HG03442 (cell line): ENCODE measurements around the gene RIC8B.

Source experiments
- ATAC-seq: cut with Tn5 transposase; IDR thresholded peaks from one replicate; pipeline ENCODE4 v1.9.1; 2021; ENCODE audit warnings: mild to moderate bottlenecking, moderate library complexity; ENCODE audit not compliant: unreplicated experiment

Gene RIC8B

GRCh38 chr12:106867651-106868050 lies 93.2 kb downstream of the RIC8B start:
- ATAC-seq, result no peak

DNA sequence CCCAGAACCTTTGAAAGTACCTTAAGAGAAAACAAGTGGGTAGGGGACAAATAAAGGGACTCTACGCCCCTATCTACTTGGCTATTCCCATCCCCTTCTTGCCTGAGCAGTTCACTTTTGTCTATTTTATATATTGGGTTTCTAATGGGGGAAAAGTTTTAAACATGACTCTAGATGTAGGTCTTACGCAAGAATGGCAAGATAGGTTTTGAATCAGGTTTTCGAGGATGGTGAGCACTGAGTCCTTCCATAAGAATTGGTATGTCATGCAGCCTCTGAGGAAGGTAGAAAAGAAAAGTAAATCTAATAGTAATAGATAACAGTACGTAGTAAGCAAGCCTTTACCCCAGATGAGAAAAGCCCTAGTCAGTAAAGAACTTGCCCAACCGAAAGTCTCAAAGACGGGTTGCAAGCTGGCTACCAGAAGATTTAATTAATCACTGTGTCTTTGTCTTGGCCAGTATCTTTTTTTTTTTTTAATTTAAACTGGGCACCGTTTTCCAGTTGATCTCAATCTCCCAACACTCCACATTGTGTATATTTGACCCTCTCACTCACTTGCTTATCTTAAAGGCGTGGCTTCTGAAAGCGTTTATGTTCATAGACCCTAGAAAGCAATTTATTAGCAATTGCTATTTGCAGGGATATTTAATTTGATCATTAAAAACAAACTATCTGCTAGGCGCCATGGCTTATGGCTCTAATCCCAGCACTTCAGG lies 94.7 kb downstream of the RIC8B start:
- ATAC-seq, result no peak

GRCh38 chr12:106870116-106870515 lies 95.6 kb downstream of the RIC8B start:
- no peak for ATAC-seq

GRCh38 chr12:106871477-106871876 lies 97.0 kb downstream of the RIC8B start:
- ATAC-seq, result no peak

- ATAC-seq, result no peak
Measured at GRCh38 chr12:106873983-106874382, 99.5 kb downstream of the RIC8B start.

GRCh38 chr12:106878804-106879203 lies 104.3 kb downstream of the RIC8B start:
- no peak for ATAC-seq

- no peak for ATAC-seq
Measured at GRCh38 chr12:106879612-106880011, 105.1 kb downstream of the RIC8B start.

DNA sequence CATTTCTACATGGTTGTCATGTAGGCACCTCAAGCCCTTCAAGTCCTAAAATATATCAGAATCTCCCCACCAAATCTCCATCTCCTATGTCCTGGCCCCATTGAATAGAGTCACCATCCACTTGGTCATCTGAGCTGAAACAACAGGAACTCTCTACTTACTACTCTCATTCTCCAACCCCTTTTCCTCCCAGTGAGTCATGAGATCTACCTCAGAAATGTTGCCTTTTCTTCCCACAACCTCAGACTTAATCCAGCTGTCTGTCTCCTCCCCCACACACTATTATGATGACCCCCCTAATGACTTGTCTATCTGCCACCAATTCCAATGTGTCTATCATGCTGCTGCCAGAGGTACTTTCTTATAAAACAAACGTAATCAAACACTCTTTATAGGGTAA lies 108.9 kb downstream of the RIC8B start:
- no peak for ATAC-seq

DNA sequence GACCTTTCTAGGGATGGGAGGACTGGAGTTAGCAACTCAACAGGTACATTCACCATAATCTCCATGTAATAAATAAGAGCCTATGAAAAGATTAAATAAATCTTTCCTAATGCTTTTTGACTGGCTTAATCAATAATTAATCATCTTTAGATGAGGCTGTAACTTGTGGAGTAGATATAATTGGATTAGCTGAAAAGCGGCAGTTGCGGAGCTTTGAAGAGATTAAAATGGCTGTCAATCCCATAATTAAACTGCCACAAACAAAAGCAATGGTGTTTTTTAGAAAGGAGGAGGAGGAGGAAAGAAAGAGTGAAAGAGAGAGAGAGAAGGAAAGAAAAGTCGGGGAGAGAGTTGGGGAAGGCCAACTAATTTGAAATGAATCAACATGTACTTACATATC lies 110.5 kb downstream of the RIC8B start:
- no peak for ATAC-seq

DNA sequence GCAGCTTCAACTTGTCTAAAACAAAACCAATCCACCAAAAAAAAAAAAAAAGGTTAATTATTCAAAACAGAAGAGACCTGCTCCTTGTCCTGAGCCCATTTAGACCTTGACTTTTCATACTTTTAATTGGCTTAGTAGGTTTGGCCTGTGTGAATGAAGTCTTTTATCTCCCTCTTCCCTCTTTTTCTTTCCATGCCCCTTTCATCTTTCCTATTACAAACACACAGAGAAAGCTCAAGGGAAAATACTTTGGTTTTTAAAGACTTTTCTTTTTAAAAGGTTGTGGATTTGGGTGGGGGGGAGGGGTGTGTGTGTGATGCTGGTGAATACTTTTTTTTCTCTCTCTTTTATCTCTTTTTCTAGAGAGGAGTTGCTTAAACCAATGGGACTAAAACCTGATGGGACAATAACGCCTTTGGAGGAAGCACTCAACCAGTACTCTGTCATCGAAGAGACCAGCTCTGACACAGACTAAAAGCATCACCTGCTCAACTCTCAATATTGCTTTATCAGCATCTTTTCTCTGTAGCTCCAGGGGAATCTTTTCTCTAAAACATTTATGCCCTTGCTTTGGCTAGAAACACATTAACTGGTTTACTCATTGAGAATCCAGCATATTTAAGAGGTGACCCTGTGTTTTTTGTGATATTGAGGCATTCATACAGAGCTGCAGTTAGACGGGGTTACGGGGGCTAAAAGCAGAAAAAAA lies 111.2 kb downstream of the RIC8B start:
- ATAC-seq, result no peak

- ATAC-seq, result no peak
Measured at GRCh38 chr12:106886932-106887331, 112.5 kb downstream of the RIC8B start.

GRCh38 chr12:106888348-106888970 lies 114.0 kb downstream of the RIC8B start:
- no peak for ATAC-seq

DNA sequence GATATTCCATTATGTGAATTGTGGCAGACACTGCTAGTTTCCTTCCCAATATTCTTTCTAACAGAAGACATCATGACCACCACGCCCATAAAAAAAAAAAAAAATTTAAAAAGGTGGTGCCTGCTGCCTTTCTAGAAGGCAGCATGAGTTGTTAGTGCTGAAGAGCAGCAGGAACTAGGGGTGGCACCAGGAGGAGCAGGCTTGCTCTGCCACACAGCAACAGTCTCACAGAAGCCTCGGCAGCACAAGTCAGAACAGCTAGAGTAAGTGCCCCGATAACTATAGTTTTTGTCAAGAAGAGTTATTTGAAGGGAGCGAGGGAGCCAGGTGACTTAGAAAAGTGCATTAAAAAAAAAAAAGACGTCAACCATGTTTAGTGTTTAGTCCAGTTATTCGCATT lies 114.8 kb downstream of the RIC8B start:
- no peak for ATAC-seq

DNA sequence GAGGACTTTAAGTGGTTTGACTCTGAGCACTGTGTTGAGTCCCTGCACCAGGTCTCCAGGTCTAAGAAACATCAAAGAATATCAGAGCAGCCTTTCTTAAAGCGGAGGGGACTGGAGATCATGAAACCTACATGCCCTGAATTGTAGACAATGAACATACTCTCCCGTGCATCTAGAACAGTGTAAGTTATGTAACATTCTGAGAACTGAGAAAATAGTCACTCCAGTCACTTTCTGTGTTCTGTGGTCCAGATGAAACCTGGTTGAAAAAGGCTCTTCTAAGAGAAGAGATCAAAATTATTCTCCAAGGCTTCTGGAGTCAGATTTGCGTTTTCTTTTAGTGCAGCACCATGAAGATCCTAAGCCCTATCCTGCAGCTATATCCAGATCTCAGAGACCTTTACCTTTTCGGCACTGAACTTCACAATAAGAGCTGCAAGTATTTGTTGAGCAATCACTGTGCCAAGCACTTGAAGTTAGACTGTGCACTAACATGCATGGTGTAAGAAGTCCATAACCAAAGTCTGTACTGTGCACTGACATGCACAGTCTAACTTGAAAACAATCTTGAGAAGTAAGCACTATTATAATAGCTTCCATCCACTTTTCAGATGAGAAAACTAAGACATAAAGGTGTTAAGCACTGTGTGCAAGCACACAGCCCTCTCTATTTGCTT lies 115.6 kb downstream of the RIC8B start:
- ATAC-seq, result no peak

GRCh38 chr12:106892075-106892474 lies 117.6 kb downstream of the RIC8B start:
- no peak for ATAC-seq

DNA sequence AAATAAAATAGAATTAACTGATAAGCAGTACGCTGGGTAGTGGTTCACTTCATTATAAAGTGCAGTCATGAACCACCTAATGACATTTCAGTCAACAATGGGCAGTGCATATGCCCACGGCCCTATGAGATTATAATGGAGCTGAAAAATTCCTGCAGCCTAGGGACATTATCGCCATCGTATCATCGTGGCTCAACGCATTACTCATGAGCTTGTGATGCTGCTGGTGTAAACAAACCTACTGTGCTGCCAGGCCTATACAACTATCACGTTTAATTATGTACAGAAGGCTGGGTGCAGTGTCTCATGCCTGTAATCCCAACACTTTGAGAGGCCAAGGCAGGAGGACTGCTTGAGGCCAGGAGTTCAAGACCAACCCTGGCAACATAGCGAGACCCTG lies 119.0 kb downstream of the RIC8B start:
- ATAC-seq, result no peak

GRCh38 chr12:106894774-106895173 lies 120.3 kb downstream of the RIC8B start:
- ATAC-seq, result no peak

DNA sequence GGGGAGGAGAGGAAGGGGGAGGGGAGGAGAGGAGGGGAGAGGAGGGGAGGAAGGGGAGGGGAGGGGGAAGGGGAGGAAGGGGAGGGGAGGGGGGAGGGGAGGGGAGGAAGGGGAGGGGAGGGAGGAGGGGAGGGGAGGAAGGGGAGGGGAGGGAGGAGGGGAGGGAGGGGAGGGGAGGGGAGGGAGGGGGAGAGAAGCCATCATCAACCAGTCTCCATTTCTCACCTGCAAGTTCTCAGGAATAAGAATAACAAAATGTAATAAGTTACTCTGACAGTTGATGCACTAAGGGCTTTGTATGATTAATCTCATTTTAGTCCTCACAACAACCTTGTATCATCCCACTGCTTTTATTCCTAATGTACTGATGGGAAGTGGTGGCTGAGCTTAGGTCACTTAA lies 122.1 kb downstream of the RIC8B start:
- no peak for ATAC-seq

DNA sequence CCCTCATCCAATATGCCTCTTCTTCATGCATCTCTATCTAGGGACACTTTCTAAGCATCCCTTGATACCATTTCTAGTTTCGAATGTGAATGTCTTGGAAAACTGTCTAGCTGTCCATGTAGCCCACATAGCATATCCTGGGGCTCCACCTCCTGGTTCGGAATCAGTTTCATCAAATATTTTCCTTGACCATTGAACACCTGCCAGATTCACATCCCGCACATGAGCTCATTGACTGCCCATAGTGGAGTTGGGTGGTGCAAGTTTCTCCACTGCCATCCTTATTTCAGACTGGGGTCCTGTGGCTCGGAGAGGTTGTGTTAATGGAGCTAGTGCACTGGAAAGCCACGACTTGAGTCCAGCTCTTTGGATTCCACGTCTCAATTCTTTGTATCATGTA lies 122.6 kb downstream of the RIC8B start:
- no peak for ATAC-seq

GRCh38 chr12:106897981-106898901 lies 123.8 kb downstream of the RIC8B start:
- no peak for ATAC-seq

GRCh38 chr12:106900554-106900953 lies 126.1 kb downstream of the RIC8B start:
- ATAC-seq, result no peak
